GM23338 (cell line): ENCODE data around the gene CLRN2. TPM values are rescaled to one million over a fixed set of nuclear protein-coding genes. Genes with fewer than 3 reads are reported as not detected.

ENCODE experiments used
- ATAC-seq: fragments of 200-7000 bp; cut with Tn5 transposase; 3 replicates; pipeline ENCODE4 v1.9.1; 2020
- DNase-seq: peaks from one replicate; pipeline ENCODE4 v3.0.0-alpha.2; 2015; ENCODE audit warnings: low spot score
- H2AFZ ChIP-seq: fragments of 200-600 bp; sonication (generic); 2 replicates; pipeline ENCODE4 v1.8.0; 2016; ENCODE audit warnings: antibody characterized with exemption, mild to moderate bottlenecking, moderate library complexity
- H3F3A ChIP-seq: fragments of 200-600 bp; sonication (generic); replicated peaks from 2 replicates; pipeline ENCODE4 v1.8.0; 2017; ENCODE audit warnings: antibody characterized with exemption, mixed run types, low read depth
- H3K27ac ChIP-seq: fragments of 200-600 bp; sonication (generic); 2 replicates; pipeline ENCODE4 v1.6.1; 2016; ENCODE audit warnings: low read depth
- H3K27me3 ChIP-seq: fragments of 200-600 bp; sonication (generic); 2 replicates; pipeline ENCODE4 v1.8.0; 2016; ENCODE audit warnings: mild to moderate bottlenecking, mixed run types, moderate library complexity; ENCODE audit not compliant: insufficient read depth
- H3K36me3 ChIP-seq: fragments of 200-600 bp; sonication (generic); 2 replicates; pipeline ENCODE4 v1.8.0; 2016; ENCODE audit warnings: mild to moderate bottlenecking; ENCODE audit not compliant: insufficient read depth
- H3K4me1 ChIP-seq: fragments of 200-600 bp; sonication (generic); 2 replicates; pipeline ENCODE4 v1.8.0; 2016; ENCODE audit warnings: mild to moderate bottlenecking, moderate library complexity; ENCODE audit not compliant: insufficient read depth
- H3K4me2 ChIP-seq: fragments of 200-600 bp; sonication (generic); 2 replicates; pipeline ENCODE4 v1.7.1; 2017; ENCODE audit warnings: mixed run types
- H3K4me3 ChIP-seq: fragments of 200-600 bp; sonication (generic); 2 replicates; pipeline ENCODE4 v1.6.1; 2016; ENCODE audit warnings: mixed run types
- H3K79me2 ChIP-seq: fragments of 200-600 bp; sonication (generic); replicated peaks from 2 replicates; pipeline ENCODE4 v1.8.0; 2017; ENCODE audit warnings: mild to moderate bottlenecking; ENCODE audit not compliant: insufficient read depth
- H3K9me2 ChIP-seq: fragments of 200-600 bp; sonication (generic); 2 replicates; pipeline ENCODE4 v1.8.0; 2017; ENCODE audit not compliant: insufficient read depth
- H4K20me1 ChIP-seq: fragments of 200-600 bp; sonication (generic); replicated peaks from 2 replicates; pipeline ENCODE4 v1.8.0; 2017; ENCODE audit warnings: mild to moderate bottlenecking; ENCODE audit not compliant: insufficient read depth
- H3K27ac Mint-ChIP-seq: 2 replicates; pipeline ENCODE4 v1.8.0; 2020; ENCODE audit warnings: inconsistent platforms, mild to moderate bottlenecking, moderate library complexity, mixed read lengths
- H3K27me3 Mint-ChIP-seq: 3 replicates; pipeline ENCODE4 v1.8.0; 2022; ENCODE audit warnings: low read depth, mild to moderate bottlenecking, moderate library complexity, mixed read lengths, inconsistent platforms; ENCODE audit not compliant: insufficient read depth, poor library complexity
- H3K36me3 Mint-ChIP-seq: 3 replicates; pipeline ENCODE4 v1.8.0; 2021; ENCODE audit warnings: low read depth, mild to moderate bottlenecking, inconsistent platforms, moderate library complexity, mixed read lengths
- H3K4me1 Mint-ChIP-seq: 3 replicates; pipeline ENCODE4 v1.8.0; 2020; ENCODE audit warnings: mild to moderate bottlenecking, inconsistent platforms, mixed read lengths
- H3K4me3 Mint-ChIP-seq: 3 replicates; pipeline ENCODE4 v1.8.0; 2021; ENCODE audit warnings: moderate library complexity, mild to moderate bottlenecking, inconsistent platforms, mixed read lengths
- H3K9me3 Mint-ChIP-seq: 3 replicates; pipeline ENCODE4 v1.8.0; 2020; ENCODE audit warnings: moderate library complexity, mild to moderate bottlenecking, inconsistent platforms, mixed read lengths
- CREB1 ChIP-seq: fragments of 250-450 bp; sonication (Bioruptor Pico); IDR thresholded peaks from 2 replicates; pipeline ENCODE4 v1.5.0; 2020; ENCODE audit warnings: low read depth, mild to moderate bottlenecking, moderate library complexity
- EZH2 ChIP-seq: fragments of 200-600 bp; sonication (generic); IDR thresholded peaks from one replicate; pipeline ENCODE4 v1.8.0; 2017; ENCODE audit warnings: antibody characterized with exemption, mild to moderate bottlenecking, low read depth; ENCODE audit not compliant: unreplicated experiment
- EZH2phosphoT487 ChIP-seq: fragments of 200-600 bp; sonication (generic); IDR thresholded peaks from one replicate; pipeline ENCODE4 v1.8.1; 2018; ENCODE audit warnings: antibody characterized with exemption; ENCODE audit not compliant: unreplicated experiment
- JUNB ChIP-seq: IDR thresholded peaks from one replicate; pipeline ENCODE4 v1.6.1; 2016; ENCODE audit warnings: antibody characterized with exemption; ENCODE audit not compliant: unreplicated experiment
- POLR2AphosphoS5 ChIP-seq: IDR thresholded peaks from 2 replicates; pipeline ENCODE4 v1.6.1; 2016; ENCODE audit warnings: antibody characterized with exemption, low read depth
- STAT1 ChIP-seq: IDR thresholded peaks from one replicate; pipeline ENCODE4 v1.6.1; 2016; ENCODE audit warnings: antibody characterized with exemption; ENCODE audit not compliant: unreplicated experiment
- ZNF114 ChIP-seq: fragments of 250-450 bp; sonication (Bioruptor Pico); IDR thresholded peaks from 2 replicates; pipeline ENCODE4 v1.5.0; 2020; ENCODE audit warnings: mild to moderate bottlenecking, moderate library complexity
- ZNF331 ChIP-seq: fragments of 250-450 bp; sonication (Bioruptor Pico); IDR thresholded peaks from 2 replicates; pipeline ENCODE4 v1.5.0; 2020; ENCODE audit warnings: low read depth, mild to moderate bottlenecking, moderate library complexity
- polyA plus RNA-seq: library from polyadenylated mRNA; unstranded; fragments of >200 nt; fragmentation: Nextera tagmentation; extraction: Ambion mirVana; gene quantifications from 2 replicates; pipeline ENCODE4 v1.2.1, GENCODE V29; 2016
- total RNA-seq: library from RNA; depleted of rRNA; stranded (reverse); fragments of >200 nt; shearing (Covaris generic); gene quantifications from 2 replicates; pipeline ENCODE4 v1.2.3, GENCODE V29; 2014
- TF ChIP-seq, protein P1 (sequence below), 2 experiments: fragments of 200-600 bp in 1 of 2; sonication (generic) in 1 of 2; conservative IDR thresholded peaks; 2 replicates each; pipeline versions ENCODE4 v1.5.1 to v1.6.1; 2016 to 2017; ENCODE audit warnings: antibody characterized with exemption in 2 of 2, low read depth in 2 of 2, mild to moderate bottlenecking in 2 of 2, moderate library complexity in 1 of 2
- TF ChIP-seq, protein P2 (sequence below): fragments of 250-450 bp; sonication (Bioruptor Pico); IDR thresholded peaks from 2 replicates; pipeline ENCODE4 v1.5.0; 2020; ENCODE audit warnings: mild to moderate bottlenecking, moderate library complexity
- TF ChIP-seq, protein P3 (sequence below): IDR thresholded peaks from 2 replicates; pipeline ENCODE4 v1.6.1; 2016; ENCODE audit warnings: antibody characterized with exemption
- TF ChIP-seq, protein P4 (sequence below): IDR thresholded peaks from one replicate; pipeline ENCODE4 v1.6.1; 2018; ENCODE audit warnings: antibody characterized with exemption; ENCODE audit not compliant: unreplicated experiment

CLRN2 gene
- total and polyA plus RNA-seq, 2 experiments from 2014 or later: not detected

DNA sequence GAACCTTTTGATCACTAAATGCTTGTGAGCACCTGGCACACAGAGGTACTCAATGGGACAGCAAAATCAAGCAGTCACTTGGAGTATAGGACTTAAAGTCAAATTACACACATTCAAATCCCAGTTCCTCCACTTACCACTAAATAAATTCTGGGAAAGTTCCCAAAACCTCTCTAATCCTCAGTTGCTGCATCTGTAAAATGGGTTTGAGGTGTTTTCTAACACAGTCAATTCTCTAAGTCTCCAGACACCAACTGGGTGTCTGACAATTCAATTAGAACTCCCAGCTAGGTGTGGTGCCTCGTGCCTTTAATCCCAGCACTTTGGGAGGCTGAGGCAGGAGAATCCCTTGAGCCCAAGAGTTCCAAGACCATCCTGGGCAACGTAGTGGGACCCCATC lies 22.1 kb upstream of the CLRN2 start:
- Histone ChIP-seq H3K27ac (no peak overlapping the region), H2AFZ (no peak overlapping the region), H3K36me3 (no peaks in the 10 kb centered on the region; the same call in none of the 2 replicates), H3K79me2 (no peaks in the 10 kb centered on the region), H4K20me1 (peaks cover 7% of the 10 kb centered on the region; the same call in 1 of the 2 replicates), H3K4me3 (no peak overlapping the region), H3K27me3 (no peaks in the 10 kb centered on the region), H3F3A (no peaks in the 10 kb centered on the region), H3K9me2 (no peaks in the 10 kb centered on the region), H3K4me1 (no peaks in the 10 kb centered on the region; the same call in 1 of the 2 replicates), H3K4me2 (no peak overlapping the region)
- H3K27me3 Mint-ChIP-seq: peaks cover 5% of the 10 kb centered on the region
- H3K4me1 Mint-ChIP-seq: peaks cover 11% of the 10 kb centered on the region; the same call in 2 of the 3 replicates
- TF ChIP-seq ZNF331 (CRISPR knock-in tag): no peak
- no peak for TF ChIP-seq JUNB
- TF ChIP-seq, protein P1, sequence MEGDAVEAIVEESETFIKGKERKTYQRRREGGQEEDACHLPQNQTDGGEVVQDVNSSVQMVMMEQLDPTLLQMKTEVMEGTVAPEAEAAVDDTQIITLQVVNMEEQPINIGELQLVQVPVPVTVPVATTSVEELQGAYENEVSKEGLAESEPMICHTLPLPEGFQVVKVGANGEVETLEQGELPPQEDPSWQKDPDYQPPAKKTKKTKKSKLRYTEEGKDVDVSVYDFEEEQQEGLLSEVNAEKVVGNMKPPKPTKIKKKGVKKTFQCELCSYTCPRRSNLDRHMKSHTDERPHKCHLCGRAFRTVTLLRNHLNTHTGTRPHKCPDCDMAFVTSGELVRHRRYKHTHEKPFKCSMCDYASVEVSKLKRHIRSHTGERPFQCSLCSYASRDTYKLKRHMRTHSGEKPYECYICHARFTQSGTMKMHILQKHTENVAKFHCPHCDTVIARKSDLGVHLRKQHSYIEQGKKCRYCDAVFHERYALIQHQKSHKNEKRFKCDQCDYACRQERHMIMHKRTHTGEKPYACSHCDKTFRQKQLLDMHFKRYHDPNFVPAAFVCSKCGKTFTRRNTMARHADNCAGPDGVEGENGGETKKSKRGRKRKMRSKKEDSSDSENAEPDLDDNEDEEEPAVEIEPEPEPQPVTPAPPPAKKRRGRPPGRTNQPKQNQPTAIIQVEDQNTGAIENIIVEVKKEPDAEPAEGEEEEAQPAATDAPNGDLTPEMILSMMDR (conservative IDR thresholded peaks at IDR 0.05; ENCODE audit: low read depth in 2 of 2): no peak
- TF ChIP-seq, protein P2, sequence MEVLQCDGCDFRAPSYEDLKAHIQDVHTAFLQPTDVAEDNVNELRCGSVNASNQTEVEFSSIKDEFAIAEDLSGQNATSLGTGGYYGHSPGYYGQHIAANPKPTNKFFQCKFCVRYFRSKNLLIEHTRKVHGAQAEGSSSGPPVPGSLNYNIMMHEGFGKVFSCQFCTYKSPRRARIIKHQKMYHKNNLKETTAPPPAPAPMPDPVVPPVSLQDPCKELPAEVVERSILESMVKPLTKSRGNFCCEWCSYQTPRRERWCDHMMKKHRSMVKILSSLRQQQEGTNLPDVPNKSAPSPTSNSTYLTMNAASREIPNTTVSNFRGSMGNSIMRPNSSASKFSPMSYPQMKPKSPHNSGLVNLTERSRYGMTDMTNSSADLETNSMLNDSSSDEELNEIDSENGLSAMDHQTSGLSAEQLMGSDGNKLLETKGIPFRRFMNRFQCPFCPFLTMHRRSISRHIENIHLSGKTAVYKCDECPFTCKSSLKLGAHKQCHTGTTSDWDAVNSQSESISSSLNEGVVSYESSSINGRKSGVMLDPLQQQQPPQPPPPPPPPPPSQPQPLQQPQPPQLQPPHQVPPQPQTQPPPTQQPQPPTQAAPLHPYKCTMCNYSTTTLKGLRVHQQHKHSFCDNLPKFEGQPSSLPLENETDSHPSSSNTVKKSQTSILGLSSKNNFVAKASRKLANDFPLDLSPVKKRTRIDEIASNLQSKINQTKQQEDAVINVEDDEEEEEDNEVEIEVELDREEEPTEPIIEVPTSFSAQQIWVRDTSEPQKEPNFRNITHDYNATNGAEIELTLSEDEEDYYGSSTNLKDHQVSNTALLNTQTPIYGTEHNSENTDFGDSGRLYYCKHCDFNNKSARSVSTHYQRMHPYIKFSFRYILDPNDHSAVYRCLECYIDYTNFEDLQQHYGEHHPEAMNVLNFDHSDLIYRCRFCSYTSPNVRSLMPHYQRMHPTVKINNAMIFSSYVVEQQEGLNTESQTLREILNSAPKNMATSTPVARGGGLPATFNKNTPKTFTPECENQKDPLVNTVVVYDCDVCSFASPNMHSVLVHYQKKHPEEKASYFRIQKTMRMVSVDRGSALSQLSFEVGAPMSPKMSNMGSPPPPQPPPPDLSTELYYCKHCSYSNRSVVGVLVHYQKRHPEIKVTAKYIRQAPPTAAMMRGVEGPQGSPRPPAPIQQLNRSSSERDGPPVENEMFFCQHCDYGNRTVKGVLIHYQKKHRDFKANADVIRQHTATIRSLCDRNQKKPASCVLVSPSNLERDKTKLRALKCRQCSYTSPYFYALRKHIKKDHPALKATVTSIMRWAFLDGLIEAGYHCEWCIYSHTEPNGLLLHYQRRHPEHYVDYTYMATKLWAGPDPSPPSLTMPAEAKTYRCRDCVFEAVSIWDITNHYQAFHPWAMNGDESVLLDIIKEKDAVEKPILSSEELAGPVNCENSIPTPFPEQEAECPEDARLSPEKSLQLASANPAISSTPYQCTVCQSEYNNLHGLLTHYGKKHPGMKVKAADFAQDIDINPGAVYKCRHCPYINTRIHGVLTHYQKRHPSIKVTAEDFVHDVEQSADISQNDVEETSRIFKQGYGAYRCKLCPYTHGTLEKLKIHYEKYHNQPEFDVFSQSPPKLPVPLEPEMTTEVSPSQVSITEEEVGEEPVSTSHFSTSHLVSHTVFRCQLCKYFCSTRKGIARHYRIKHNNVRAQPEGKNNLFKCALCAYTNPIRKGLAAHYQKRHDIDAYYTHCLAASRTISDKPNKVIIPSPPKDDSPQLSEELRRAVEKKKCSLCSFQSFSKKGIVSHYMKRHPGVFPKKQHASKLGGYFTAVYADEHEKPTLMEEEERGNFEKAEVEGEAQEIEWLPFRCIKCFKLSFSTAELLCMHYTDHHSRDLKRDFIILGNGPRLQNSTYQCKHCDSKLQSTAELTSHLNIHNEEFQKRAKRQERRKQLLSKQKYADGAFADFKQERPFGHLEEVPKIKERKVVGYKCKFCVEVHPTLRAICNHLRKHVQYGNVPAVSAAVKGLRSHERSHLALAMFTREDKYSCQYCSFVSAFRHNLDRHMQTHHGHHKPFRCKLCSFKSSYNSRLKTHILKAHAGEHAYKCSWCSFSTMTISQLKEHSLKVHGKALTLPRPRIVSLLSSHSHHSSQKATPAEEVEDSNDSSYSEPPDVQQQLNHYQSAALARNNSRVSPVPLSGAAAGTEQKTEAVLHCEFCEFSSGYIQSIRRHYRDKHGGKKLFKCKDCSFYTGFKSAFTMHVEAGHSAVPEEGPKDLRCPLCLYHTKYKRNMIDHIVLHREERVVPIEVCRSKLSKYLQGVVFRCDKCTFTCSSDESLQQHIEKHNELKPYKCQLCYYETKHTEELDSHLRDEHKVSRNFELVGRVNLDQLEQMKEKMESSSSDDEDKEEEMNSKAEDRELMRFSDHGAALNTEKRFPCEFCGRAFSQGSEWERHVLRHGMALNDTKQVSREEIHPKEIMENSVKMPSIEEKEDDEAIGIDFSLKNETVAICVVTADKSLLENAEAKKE: no peak
- TF ChIP-seq, protein P3, sequence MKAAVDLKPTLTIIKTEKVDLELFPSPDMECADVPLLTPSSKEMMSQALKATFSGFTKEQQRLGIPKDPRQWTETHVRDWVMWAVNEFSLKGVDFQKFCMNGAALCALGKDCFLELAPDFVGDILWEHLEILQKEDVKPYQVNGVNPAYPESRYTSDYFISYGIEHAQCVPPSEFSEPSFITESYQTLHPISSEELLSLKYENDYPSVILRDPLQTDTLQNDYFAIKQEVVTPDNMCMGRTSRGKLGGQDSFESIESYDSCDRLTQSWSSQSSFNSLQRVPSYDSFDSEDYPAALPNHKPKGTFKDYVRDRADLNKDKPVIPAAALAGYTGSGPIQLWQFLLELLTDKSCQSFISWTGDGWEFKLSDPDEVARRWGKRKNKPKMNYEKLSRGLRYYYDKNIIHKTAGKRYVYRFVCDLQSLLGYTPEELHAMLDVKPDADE: no peak
- no peak for TF ChIP-seq EZH2
- TF ChIP-seq ZNF114 (CRISPR knock-in tag): no peak
- TF ChIP-seq, protein P4, sequence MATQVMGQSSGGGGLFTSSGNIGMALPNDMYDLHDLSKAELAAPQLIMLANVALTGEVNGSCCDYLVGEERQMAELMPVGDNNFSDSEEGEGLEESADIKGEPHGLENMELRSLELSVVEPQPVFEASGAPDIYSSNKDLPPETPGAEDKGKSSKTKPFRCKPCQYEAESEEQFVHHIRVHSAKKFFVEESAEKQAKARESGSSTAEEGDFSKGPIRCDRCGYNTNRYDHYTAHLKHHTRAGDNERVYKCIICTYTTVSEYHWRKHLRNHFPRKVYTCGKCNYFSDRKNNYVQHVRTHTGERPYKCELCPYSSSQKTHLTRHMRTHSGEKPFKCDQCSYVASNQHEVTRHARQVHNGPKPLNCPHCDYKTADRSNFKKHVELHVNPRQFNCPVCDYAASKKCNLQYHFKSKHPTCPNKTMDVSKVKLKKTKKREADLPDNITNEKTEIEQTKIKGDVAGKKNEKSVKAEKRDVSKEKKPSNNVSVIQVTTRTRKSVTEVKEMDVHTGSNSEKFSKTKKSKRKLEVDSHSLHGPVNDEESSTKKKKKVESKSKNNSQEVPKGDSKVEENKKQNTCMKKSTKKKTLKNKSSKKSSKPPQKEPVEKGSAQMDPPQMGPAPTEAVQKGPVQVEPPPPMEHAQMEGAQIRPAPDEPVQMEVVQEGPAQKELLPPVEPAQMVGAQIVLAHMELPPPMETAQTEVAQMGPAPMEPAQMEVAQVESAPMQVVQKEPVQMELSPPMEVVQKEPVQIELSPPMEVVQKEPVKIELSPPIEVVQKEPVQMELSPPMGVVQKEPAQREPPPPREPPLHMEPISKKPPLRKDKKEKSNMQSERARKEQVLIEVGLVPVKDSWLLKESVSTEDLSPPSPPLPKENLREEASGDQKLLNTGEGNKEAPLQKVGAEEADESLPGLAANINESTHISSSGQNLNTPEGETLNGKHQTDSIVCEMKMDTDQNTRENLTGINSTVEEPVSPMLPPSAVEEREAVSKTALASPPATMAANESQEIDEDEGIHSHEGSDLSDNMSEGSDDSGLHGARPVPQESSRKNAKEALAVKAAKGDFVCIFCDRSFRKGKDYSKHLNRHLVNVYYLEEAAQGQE: no peak
- no peak for TF ChIP-seq EZH2phosphoT487
- TF ChIP-seq STAT1: no peak
- TF ChIP-seq POLR2AphosphoS5: no peak
- TF ChIP-seq CREB1 (CRISPR knock-in tag): no peak
- no peaks in the 10 kb centered on the region for H3K9me3 Mint-ChIP-seq
- no peak for ATAC-seq
- no peak for DNase-seq
- H3K27ac Mint-ChIP-seq: no peak overlapping the region
- H3K36me3 Mint-ChIP-seq: peaks cover 49% of the 10 kb centered on the region
- no peak overlapping the region for H3K4me3 Mint-ChIP-seq
